ENCODE results near the gene NDUFV1. TPM values are rescaled to one million over a fixed set of nuclear protein-coding genes. Genes with fewer than 3 reads are reported as not detected.

Gene NDUFV1
- total RNA-seq, 6 donors from 2014 or later: 169 to 395 (median 205) TPM

- 4 to 17% methylated on average over 23 to 32 of the region's 33 CpGs for WGBS, 2 donors
- Histone ChIP-seq H3K9me3 (no peaks in the 10 kb centered on the region), H3K27ac (peak overlapping the region; percentile 91 to 99 (median 97)), H3K4me1 (peaks cover 21 to 36% (median 31%) of the 10 kb centered on the region in 4 donors), H3K27me3 (no peaks in the 10 kb centered on the region), H3K36me3 (peaks cover 0 to 40% (median 23%) of the 10 kb centered on the region in 4 donors), H3K4me3 (peak overlapping the region; percentile 58 to 94 (median 78))
- ATAC-seq (ENCODE audit: low FRiP score in 2 of 2) (peak; percentile 83 to 89), DNase-seq (peak; percentile 84 to 93)
- TF ChIP-seq CTCF (IDR thresholded peaks at IDR 0.05) (no peak), EP300 (IDR thresholded peaks at IDR 0.05) (peak in 1 of 4 donors; percentile 1), POLR2AphosphoS5 (IDR thresholded peaks at IDR 0.05) (peak; percentile 6 to 54)
Observed at GRCh38 chr11:67584205-67584880, 22.4 kb upstream of the NDUFV1 start.

GRCh38 chr11:67584881-67585873 is 21.6 kb upstream of the NDUFV1 start:
- no peaks in the 10 kb centered on the region for H3K9me3 ChIP-seq
- ATAC-seq (ENCODE audit: low FRiP score in 2 of 2) (no peak), DNase-seq (peak in 1 of 2 donors; percentile 71)
- peaks cover 0 to 40% (median 23%) of the 10 kb centered on the region in 4 donors for H3K36me3 ChIP-seq
- H3K27me3 ChIP-seq: no peaks in the 10 kb centered on the region
- TF ChIP-seq POLR2AphosphoS5 (IDR thresholded peaks at IDR 0.05): no peak
- no peak for TF ChIP-seq POLR2A (IDR thresholded peaks at IDR 0.05)
- TF ChIP-seq EP300 (IDR thresholded peaks at IDR 0.05): no peak
- peaks cover 21 to 30% (median 25%) of the 10 kb centered on the region in 4 donors for H3K4me1 ChIP-seq
- H3K27ac ChIP-seq: peak overlapping the region; percentile 91 to 99 (median 97)
- WGBS, 2 donors: 79 to 89% methylated on average over 17 to 21 of the region's 21 CpGs
- H3K4me3 ChIP-seq: peak overlapping the region; percentile 58 to 94 (median 78)

GRCh38 chr11:67585911-67586310 is 20.8 kb upstream of the NDUFV1 start:
- DNase-seq (no peak), ATAC-seq (ENCODE audit: low FRiP score in 2 of 2) (no peak)
- H3K4me3 ChIP-seq: peak overlapping the region in 1 of 4 donors; percentile 58
- H3K27ac ChIP-seq: peak overlapping the region in 2 of 4 donors; percentile 17 to 97
- peaks cover 0 to 40% (median 23%) of the 10 kb centered on the region in 4 donors for H3K36me3 ChIP-seq
- WGBS, 2 donors: 77 to 91% methylated on average over 3 to 4 of the region's 4 CpGs
- TF ChIP-seq EP300 (IDR thresholded peaks at IDR 0.05) (no peak), CTCF (IDR thresholded peaks at IDR 0.05) (no peak), POLR2AphosphoS5 (IDR thresholded peaks at IDR 0.05) (no peak), POLR2A (IDR thresholded peaks at IDR 0.05) (no peak)
- H3K9me3 ChIP-seq: no peaks in the 10 kb centered on the region
- no peaks in the 10 kb centered on the region for H3K27me3 ChIP-seq
- peaks cover 21 to 30% (median 25%) of the 10 kb centered on the region in 4 donors for H3K4me1 ChIP-seq

GRCh38 chr11:67586568-67587250 is 20.0 kb upstream of the NDUFV1 start:
- no peak overlapping the region for H3K4me3 ChIP-seq
- no peak for DNase-seq
- no peak for ATAC-seq (ENCODE audit: low FRiP score in 2 of 2)
- no peaks in the 10 kb centered on the region for H3K9me3 ChIP-seq
- 87 to 92% methylated on average over 4 to 5 of the region's 5 CpGs for WGBS, 2 donors
- H3K4me1 ChIP-seq: peaks cover 21 to 30% (median 25%) of the 10 kb centered on the region in 4 donors
- TF ChIP-seq POLR2A (IDR thresholded peaks at IDR 0.05) (no peak), CTCF (IDR thresholded peaks at IDR 0.05) (no peak), POLR2AphosphoS5 (IDR thresholded peaks at IDR 0.05) (no peak)
- H3K27ac ChIP-seq: peak overlapping the region in 1 of 4 donors; percentile 24
- peaks cover 0 to 40% (median 23%) of the 10 kb centered on the region in 4 donors for H3K36me3 ChIP-seq
- no peaks in the 10 kb centered on the region for H3K27me3 ChIP-seq
